ENCODE data around the gene PACRGL. TPM values are rescaled to one million over a fixed set of nuclear protein-coding genes. Genes with fewer than 3 reads are reported as not detected.

Gene PACRGL
- total and polyA plus RNA-seq, 9 of the 15 experiments (the other 6 are each of a cell fraction or from before 2014, with no cell fraction given) = 6.6 to 55.0 (median 27.5) TPM

DNA sequence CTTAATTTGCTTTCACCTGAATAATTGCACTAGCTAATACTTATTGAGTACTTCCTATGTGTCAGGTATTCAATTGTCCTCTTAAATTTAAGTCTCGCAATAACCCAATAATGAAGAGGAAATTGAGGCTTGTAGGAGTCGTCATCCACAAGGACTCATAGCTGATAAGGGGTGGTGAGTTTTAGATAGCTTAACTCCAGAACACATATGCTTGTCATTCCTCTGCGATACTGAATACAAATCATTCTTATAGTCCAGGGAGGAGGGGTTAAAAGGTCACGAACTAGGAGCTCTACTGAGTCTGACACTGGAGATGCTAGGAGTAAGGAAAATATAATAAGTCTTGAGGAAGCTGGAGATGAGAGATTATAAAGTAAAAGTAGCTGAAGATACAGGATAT is 1.4 kb upstream of the PACRGL start (continued):
- TF ChIP-seq, protein P1, sequence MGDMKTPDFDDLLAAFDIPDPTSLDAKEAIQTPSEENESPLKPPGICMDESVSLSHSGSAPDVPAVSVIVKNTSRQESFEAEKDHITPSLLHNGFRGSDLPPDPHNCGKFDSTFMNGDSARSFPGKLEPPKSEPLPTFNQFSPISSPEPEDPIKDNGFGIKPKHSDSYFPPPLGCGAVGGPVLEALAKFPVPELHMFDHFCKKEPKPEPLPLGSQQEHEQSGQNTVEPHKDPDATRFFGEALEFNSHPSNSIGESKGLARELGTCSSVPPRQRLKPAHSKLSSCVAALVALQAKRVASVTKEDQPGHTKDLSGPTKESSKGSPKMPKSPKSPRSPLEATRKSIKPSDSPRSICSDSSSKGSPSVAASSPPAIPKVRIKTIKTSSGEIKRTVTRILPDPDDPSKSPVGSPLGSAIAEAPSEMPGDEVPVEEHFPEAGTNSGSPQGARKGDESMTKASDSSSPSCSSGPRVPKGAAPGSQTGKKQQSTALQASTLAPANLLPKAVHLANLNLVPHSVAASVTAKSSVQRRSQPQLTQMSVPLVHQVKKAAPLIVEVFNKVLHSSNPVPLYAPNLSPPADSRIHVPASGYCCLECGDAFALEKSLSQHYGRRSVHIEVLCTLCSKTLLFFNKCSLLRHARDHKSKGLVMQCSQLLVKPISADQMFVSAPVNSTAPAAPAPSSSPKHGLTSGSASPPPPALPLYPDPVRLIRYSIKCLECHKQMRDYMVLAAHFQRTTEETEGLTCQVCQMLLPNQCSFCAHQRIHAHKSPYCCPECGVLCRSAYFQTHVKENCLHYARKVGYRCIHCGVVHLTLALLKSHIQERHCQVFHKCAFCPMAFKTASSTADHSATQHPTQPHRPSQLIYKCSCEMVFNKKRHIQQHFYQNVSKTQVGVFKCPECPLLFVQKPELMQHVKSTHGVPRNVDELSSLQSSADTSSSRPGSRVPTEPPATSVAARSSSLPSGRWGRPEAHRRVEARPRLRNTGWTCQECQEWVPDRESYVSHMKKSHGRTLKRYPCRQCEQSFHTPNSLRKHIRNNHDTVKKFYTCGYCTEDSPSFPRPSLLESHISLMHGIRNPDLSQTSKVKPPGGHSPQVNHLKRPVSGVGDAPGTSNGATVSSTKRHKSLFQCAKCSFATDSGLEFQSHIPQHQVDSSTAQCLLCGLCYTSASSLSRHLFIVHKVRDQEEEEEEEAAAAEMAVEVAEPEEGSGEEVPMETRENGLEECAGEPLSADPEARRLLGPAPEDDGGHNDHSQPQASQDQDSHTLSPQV (IDR thresholded peaks at IDR 0.05) = no peak
- TF ChIP-seq, protein P2, sequence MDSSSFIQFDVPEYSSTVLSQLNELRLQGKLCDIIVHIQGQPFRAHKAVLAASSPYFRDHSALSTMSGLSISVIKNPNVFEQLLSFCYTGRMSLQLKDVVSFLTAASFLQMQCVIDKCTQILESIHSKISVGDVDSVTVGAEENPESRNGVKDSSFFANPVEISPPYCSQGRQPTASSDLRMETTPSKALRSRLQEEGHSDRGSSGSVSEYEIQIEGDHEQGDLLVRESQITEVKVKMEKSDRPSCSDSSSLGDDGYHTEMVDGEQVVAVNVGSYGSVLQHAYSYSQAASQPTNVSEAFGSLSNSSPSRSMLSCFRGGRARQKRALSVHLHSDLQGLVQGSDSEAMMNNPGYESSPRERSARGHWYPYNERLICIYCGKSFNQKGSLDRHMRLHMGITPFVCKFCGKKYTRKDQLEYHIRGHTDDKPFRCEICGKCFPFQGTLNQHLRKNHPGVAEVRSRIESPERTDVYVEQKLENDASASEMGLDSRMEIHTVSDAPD (CRISPR knock-in tag; IDR thresholded peaks at IDR 0.05) = no peak
- TF ChIP-seq ZNF408 (CRISPR knock-in tag; IDR thresholded peaks at IDR 0.05; ENCODE audit: low read depth) = no peak
- TF ChIP-seq, protein P3, sequence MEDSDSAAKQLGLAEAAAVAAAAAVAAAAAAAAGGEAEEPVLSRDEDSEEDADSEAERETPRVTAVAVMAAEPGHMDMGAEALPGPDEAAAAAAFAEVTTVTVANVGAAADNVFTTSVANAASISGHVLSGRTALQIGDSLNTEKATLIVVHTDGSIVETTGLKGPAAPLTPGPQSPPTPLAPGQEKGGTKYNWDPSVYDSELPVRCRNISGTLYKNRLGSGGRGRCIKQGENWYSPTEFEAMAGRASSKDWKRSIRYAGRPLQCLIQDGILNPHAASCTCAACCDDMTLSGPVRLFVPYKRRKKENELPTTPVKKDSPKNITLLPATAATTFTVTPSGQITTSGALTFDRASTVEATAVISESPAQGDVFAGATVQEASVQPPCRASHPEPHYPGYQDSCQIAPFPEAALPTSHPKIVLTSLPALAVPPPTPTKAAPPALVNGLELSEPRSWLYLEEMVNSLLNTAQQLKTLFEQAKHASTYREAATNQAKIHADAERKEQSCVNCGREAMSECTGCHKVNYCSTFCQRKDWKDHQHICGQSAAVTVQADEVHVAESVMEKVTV (CRISPR knock-in tag; IDR thresholded peaks at IDR 0.05) = no peak
- TF ChIP-seq, protein P4, sequence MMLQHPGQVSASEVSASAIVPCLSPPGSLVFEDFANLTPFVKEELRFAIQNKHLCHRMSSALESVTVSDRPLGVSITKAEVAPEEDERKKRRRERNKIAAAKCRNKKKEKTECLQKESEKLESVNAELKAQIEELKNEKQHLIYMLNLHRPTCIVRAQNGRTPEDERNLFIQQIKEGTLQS (IDR thresholded peaks at IDR 0.05) = peak; percentile 49; the same call in 1 of the 2 replicates
- TF ChIP-seq, protein P4 (CRISPR knock-in tag; conservative IDR thresholded peaks at IDR 0.05) = no peak
- TF ChIP-seq ZNF253 (CRISPR knock-in tag; conservative IDR thresholded peaks at IDR 0.05) = no peak
- TF ChIP-seq GABPB1 (CRISPR knock-in tag; IDR thresholded peaks at IDR 0.05) = no peak
- TF ChIP-seq, protein P5, sequence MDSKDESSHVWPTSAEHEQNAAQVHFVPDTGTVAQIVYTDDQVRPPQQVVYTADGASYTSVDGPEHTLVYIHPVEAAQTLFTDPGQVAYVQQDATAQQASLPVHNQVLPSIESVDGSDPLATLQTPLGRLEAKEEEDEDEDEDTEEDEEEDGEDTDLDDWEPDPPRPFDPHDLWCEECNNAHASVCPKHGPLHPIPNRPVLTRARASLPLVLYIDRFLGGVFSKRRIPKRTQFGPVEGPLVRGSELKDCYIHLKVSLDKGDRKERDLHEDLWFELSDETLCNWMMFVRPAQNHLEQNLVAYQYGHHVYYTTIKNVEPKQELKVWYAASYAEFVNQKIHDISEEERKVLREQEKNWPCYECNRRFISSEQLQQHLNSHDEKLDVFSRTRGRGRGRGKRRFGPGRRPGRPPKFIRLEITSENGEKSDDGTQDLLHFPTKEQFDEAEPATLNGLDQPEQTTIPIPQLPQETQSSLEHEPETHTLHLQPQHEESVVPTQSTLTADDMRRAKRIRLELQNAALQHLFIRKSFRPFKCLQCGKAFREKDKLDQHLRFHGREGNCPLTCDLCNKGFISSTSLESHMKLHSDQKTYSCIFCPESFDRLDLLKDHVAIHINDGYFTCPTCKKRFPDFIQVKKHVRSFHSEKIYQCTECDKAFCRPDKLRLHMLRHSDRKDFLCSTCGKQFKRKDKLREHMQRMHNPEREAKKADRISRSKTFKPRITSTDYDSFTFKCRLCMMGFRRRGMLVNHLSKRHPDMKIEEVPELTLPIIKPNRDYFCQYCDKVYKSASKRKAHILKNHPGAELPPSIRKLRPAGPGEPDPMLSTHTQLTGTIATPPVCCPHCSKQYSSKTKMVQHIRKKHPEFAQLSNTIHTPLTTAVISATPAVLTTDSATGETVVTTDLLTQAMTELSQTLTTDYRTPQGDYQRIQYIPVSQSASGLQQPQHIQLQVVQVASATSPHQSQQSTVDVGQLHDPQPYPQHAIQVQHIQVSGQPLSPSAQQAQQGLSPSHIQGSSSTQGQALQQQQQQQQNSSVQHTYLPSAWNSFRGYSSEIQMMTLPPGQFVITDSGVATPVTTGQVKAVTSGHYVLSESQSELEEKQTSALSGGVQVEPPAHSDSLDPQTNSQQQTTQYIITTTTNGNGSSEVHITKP (IDR thresholded peaks at IDR 0.05; ENCODE audit: partially characterized antibody) = no peak
- TF ChIP-seq, protein P6, sequence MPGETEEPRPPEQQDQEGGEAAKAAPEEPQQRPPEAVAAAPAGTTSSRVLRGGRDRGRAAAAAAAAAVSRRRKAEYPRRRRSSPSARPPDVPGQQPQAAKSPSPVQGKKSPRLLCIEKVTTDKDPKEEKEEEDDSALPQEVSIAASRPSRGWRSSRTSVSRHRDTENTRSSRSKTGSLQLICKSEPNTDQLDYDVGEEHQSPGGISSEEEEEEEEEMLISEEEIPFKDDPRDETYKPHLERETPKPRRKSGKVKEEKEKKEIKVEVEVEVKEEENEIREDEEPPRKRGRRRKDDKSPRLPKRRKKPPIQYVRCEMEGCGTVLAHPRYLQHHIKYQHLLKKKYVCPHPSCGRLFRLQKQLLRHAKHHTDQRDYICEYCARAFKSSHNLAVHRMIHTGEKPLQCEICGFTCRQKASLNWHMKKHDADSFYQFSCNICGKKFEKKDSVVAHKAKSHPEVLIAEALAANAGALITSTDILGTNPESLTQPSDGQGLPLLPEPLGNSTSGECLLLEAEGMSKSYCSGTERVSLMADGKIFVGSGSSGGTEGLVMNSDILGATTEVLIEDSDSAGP (CRISPR knock-in tag; IDR thresholded peaks at IDR 0.05) = no peak
- TF ChIP-seq PHF21A (IDR thresholded peaks at IDR 0.05; ENCODE audit: borderline replicate concordance, low read depth) = no peak
- no peak for TF ChIP-seq ZNF695 (CRISPR knock-in tag; IDR thresholded peaks at IDR 0.05)
- no peak for TF ChIP-seq ZNF561 (CRISPR knock-in tag; conservative IDR thresholded peaks at IDR 0.05)
- TF ChIP-seq DNMT1 (IDR thresholded peaks at IDR 0.05) = no peak
- peak; percentile 62; the same call in 1 of the 2 replicates for TF ChIP-seq RNF2 (IDR thresholded peaks at IDR 0.05)
